LNCaP clone FGC (cell line): ENCODE data around the gene ATXN2L.
A peak's percentile ranks its signal among the peaks of the same experiment; 100 is the strongest.

ENCODE experiments used
- DNase-seq: peaks from one replicate; pipeline ENCODE4 v3.0.0-alpha.2; 2011; ENCODE audit warnings: low read depth
- H3K4me3 ChIP-seq: 2 replicates; pipeline ENCODE4 v1.5.1; 2011; ENCODE audit warnings: mild to moderate bottlenecking, low read depth, low read length, control low read depth
- TF ChIP-seq, protein P1 (sequence below): IDR thresholded peaks from 2 replicates; pipeline ENCODE4 v1.5.1; 2012; ENCODE audit warnings: mild to moderate bottlenecking; ENCODE audit not compliant: control insufficient read depth, insufficient read depth; ENCODE audit errors: extremely low read depth

Gene ATXN2L

DNA sequence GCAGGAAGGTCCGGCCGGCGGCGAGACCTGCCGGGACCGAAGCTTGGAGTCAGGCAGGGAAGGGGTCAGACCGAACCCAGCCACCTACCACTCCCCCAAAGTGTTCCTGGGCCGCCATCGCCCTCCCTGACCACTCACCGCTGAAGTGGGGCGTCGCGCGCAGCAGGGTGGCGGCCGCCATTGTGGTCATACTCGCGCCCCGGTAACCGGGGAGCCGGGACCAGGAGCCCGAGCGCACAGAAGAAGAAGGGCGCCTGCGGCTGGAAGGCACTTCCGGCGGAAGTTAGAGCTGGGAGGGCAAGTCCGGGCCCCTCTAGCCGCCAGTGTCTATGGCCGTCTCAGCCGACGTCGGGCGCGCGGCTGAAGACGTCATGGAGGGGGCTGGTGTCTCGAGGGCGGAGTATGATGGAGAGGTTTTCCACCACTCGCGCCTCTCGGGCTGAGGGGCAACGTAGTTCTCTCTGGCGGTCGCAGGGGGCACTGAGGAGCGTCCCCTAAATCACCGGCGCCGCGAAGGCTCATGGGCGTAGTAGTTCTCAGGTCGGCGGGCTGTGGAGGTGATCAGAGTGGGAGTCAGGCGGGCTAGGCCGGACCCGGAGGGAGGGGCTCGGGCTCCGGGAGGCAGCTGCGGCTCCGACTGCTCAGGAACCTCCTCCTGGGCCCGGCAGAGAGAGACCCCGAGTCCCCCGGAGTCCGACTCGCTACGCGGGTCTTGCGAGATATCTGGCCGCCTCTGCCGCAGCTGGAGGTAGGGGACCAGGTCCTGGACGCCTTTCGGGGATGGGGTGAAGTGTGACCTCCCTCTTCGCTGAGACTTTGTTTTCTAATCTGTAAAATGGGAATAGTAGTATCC, 23.5 kb downstream of the ATXN2L start, which contains the start of gene TUFM:
Gene TUFM, minus strand, starts transcription at position 269 of the 853 bp plus-strand sequence. Its CDS starts 79 bp downstream, at position 190.
- DNase-seq, result peak; percentile 89
- TF ChIP-seq, protein P1, sequence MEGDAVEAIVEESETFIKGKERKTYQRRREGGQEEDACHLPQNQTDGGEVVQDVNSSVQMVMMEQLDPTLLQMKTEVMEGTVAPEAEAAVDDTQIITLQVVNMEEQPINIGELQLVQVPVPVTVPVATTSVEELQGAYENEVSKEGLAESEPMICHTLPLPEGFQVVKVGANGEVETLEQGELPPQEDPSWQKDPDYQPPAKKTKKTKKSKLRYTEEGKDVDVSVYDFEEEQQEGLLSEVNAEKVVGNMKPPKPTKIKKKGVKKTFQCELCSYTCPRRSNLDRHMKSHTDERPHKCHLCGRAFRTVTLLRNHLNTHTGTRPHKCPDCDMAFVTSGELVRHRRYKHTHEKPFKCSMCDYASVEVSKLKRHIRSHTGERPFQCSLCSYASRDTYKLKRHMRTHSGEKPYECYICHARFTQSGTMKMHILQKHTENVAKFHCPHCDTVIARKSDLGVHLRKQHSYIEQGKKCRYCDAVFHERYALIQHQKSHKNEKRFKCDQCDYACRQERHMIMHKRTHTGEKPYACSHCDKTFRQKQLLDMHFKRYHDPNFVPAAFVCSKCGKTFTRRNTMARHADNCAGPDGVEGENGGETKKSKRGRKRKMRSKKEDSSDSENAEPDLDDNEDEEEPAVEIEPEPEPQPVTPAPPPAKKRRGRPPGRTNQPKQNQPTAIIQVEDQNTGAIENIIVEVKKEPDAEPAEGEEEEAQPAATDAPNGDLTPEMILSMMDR, result peak; percentile 70
- H3K4me3 ChIP-seq, result peak within 1 kb of the TSS; percentile 91

DNA sequence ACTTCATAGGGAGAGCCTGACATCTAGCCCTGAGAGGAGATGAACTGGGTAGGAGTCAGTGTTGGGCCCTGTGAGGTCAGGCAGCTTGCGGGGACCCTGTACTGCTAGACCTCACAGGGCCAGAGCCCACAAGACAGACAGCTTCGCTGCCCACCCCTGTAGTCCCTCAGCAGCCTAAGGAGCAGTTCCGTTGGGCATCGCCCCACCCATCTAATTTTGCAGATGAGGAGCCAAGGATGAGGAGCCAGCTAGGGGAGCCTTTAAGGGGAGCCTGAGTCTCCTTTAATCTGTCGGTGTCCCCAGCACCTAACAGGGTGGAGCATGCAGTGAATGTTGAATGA, 24.1 kb downstream of the ATXN2L start:
- H3K4me3 ChIP-seq, result peak overlapping the region; percentile 91
- TF ChIP-seq, protein P1, result no peak
- no peak for DNase-seq

DNA sequence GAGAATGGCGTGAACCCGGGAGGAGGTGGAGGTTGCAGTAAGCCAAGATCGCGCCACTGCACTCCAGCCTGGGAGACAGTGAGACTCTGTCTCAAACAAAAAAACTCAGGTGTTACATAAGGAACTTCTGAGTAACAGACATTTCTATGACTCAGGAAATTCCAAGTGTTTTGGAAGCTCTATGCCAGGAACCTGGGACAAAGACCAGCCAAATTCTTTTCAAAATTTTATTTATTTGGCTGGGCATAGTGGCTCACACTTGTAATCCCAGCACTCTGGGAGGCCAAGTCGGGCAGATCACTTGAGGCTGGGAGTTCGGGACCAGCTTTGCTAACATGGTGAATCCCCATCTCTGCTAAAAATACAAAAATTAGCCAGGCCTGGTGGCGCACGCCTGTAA, 35.6 kb downstream of the ATXN2L start:
- no peak for DNase-seq
- TF ChIP-seq, protein P1, result no peak
- no peak overlapping the region for H3K4me3 ChIP-seq

DNA sequence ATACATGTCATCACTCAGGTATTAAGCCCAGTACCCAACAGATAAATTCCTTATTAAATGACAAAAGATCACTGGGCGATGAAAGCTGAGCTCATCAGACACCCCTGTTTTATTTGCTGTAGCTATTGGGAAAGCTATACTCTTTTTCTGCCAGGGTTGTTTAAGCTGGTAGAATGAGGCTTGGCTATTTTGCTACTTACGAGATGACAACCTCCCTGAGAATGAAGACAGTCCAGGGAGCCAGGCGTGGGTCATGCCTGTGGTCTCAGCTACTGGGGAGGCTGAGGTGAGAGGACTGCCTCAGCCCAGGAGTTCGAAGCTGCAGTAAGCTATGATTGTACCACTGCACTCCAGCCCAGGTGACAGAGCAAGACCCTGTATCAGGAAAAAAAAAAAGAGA, 36.5 kb downstream of the ATXN2L start:
- TF ChIP-seq, protein P1, result no peak
- no peak overlapping the region for H3K4me3 ChIP-seq
- DNase-seq, result no peak

DNA sequence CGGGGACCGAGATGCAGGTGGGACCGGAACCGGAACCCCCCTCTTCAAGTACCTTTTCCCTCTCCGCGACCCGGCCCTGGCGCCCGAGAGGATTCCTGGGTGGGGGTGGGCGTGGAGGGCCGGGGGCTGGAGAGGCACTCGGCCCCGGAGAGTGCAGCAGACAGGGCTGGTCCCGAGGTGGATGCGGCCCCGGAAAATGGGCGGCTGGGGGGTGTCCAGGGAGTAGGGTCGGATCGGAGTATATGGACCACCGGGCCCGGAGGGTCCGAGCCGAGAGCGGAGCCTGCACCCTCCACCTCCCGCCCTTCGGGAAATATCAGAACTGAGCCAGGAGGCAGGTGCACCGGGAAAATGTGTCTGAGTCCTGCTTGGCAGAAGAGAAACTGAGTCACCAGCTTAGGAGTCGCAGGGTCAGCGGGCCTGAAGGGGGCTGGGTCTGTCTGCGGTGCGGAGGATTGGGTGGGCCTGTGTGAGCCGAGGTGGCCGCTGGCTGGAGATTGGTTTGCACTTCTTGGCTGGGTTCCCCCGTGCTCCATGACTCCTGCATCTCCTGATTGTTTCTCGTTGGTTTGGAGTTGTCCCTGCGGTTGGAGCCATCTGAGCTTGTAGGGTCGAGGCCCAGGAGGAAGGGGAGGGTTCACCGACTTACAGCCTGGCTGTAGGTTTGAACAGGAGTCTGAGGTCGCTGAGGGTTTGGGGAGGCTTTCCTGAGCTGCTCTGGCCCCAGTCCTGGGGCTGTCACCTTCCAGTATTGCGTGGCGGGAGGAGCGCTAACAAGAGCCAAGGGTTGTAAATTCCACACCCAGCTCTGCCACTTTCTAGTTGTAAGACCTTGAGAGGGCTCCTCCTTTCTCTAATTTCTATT, 41.4 kb downstream of the ATXN2L start:
- no peak for DNase-seq
- peak overlapping the region; percentile 97 for H3K4me3 ChIP-seq
- TF ChIP-seq, protein P1, result no peak

DNA sequence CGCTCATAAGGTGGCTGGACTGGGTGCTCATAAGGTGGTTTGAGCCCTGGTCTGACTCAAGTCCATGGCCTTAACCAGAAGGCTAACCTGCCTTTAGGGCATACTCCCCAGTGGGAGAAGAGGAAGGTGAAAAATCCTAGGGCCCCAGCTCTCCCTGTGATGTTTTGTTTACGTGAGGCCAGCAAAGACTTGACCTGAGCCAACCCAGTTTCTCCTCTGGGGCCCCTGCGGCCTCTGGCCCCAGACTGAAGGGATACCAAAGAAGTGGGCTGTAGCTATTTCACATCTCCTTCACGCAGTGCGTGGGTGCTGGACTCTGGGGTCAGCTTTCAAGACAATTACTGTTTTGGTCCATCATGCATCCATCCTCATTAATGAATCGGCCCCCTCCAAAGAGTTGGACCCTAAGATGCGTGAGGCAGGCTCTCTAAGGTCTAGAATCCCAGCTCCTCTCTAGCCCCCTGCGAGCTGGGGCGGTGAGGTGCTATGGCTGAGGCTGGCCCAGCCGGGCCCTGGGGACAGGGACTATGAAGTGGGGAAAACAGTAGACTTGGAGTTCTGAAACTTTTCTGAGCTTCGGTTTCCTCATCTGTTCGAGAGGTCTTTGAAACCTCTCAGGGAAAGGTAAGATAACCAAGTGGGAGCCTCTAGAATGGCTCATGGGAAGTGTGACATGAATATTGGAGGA, 42.3 kb downstream of the ATXN2L start:
- TF ChIP-seq, protein P1, result no peak
- peak overlapping the region; percentile 97 for H3K4me3 ChIP-seq
- DNase-seq, result no peak
